Parathyroid adenoma (tissue), 2 donors: ENCODE data around the gene NHS.

Experiments used
- H2AFZ ChIP-seq: fragments of 300-600 bp; sonication (generic); one replicate; pipeline ENCODE4 v1.7.0; 2017; ENCODE audit warnings: antibody characterized with exemption, mild to moderate bottlenecking
- H3K27ac ChIP-seq: fragments of 300-600 bp; sonication (generic); one replicate; pipeline ENCODE4 v1.7.0; 2017
- H3K27me3 ChIP-seq: fragments of 300-600 bp; sonication (generic); one replicate; pipeline ENCODE4 v1.7.0; 2017; ENCODE audit warnings: low read length; ENCODE audit not compliant: control insufficient read depth, insufficient read depth
- H3K36me3 ChIP-seq: fragments of 300-600 bp; sonication (generic); one replicate; pipeline ENCODE4 v1.7.0; 2017; ENCODE audit warnings: low read length; ENCODE audit not compliant: control insufficient read depth, insufficient read depth
- H3K4me1 ChIP-seq: fragments of 300-600 bp; sonication (generic); one replicate; pipeline ENCODE4 v1.7.0; 2017; ENCODE audit warnings: control low read depth
- H3K4me2 ChIP-seq: fragments of 300-600 bp; sonication (generic); one replicate; pipeline ENCODE4 v1.7.0; 2017; ENCODE audit warnings: low read length
- H3K4me3 ChIP-seq: fragments of 300-600 bp; sonication (generic); one replicate; pipeline ENCODE4 v1.7.0; 2017; ENCODE audit warnings: low read depth, low read length
- H3K79me2 ChIP-seq: fragments of 300-600 bp; sonication (generic); one replicate; pipeline ENCODE4 v1.7.0; 2017; ENCODE audit warnings: control low read depth
- H3K9ac ChIP-seq: fragments of 300-600 bp; sonication (generic); one replicate; pipeline ENCODE4 v1.7.0; 2017; ENCODE audit warnings: mild to moderate bottlenecking
- H3K9me3 ChIP-seq: fragments of 300-600 bp; sonication (generic); one replicate; pipeline ENCODE4 v1.7.0; 2017; ENCODE audit warnings: low read length; ENCODE audit not compliant: control insufficient read depth
- TF ChIP-seq, protein P1 (sequence below): fragments of 300-600 bp; sonication (generic); IDR thresholded peaks from one replicate; pipeline ENCODE4 v1.7.0; 2017; ENCODE audit warnings: antibody characterized with exemption, mild to moderate bottlenecking
- donor health status: primary hyperparathyroidism.

Gene NHS

GRCh38 chrX:17623750-17624149 lies 248.8 kb downstream of the NHS start:
- Histone ChIP-seq H3K27ac (no peak overlapping the region), H3K4me1 (no peaks in the 10 kb centered on the region), H3K4me3 (no peak overlapping the region), H3K27me3 (no peaks in the 10 kb centered on the region), H3K4me2 (no peak overlapping the region), H3K79me2 (no peaks in the 10 kb centered on the region), H2AFZ (no peak overlapping the region), H3K9ac (no peak overlapping the region), H3K36me3 (no peaks in the 10 kb centered on the region), H3K9me3 (no peaks in the 10 kb centered on the region)
- TF ChIP-seq, protein P1, sequence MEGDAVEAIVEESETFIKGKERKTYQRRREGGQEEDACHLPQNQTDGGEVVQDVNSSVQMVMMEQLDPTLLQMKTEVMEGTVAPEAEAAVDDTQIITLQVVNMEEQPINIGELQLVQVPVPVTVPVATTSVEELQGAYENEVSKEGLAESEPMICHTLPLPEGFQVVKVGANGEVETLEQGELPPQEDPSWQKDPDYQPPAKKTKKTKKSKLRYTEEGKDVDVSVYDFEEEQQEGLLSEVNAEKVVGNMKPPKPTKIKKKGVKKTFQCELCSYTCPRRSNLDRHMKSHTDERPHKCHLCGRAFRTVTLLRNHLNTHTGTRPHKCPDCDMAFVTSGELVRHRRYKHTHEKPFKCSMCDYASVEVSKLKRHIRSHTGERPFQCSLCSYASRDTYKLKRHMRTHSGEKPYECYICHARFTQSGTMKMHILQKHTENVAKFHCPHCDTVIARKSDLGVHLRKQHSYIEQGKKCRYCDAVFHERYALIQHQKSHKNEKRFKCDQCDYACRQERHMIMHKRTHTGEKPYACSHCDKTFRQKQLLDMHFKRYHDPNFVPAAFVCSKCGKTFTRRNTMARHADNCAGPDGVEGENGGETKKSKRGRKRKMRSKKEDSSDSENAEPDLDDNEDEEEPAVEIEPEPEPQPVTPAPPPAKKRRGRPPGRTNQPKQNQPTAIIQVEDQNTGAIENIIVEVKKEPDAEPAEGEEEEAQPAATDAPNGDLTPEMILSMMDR, result no peak

GRCh38 chrX:17627026-17627425 lies 252.0 kb downstream of the NHS start:
- Histone ChIP-seq H3K4me2 (no peak overlapping the region), H2AFZ (no peak overlapping the region), H3K9ac (no peak overlapping the region), H3K36me3 (no peaks in the 10 kb centered on the region), H3K9me3 (no peaks in the 10 kb centered on the region), H3K4me3 (no peak overlapping the region), H3K79me2 (no peaks in the 10 kb centered on the region), H3K4me1 (no peaks in the 10 kb centered on the region), H3K27ac (no peak overlapping the region), H3K27me3 (no peaks in the 10 kb centered on the region)
- TF ChIP-seq, protein P1, result no peak

DNA sequence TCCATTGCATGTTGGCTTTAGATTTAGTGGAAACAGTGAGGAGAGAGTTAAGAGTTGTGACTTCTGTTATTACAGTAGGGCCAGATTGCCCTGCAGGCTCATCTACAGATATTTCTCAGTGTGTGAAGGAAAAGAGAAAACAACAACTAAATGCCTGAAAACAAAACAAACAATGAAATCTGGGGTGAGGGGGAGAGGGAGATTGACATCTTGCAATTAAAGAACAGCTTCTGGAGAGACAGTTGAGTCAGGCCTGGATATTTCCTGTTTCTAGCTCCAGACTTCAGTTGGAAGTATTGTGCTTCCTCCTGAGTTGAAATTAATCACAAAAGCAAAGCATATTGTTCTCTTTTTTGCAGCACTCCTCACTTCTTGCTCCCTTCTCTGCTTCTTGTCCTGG lies 254.0 kb downstream of the NHS start:
- TF ChIP-seq, protein P1, result no peak
- no peaks in the 10 kb centered on the region for H3K36me3 ChIP-seq

GRCh38 chrX:17629519-17629918 lies 254.5 kb downstream of the NHS start:
- Histone ChIP-seq H3K4me3 (no peak overlapping the region), H3K27me3 (no peaks in the 10 kb centered on the region), H3K79me2 (no peaks in the 10 kb centered on the region), H3K4me1 (peaks cover 2% of the 10 kb centered on the region), H3K4me2 (no peak overlapping the region), H3K27ac (no peak overlapping the region), H2AFZ (no peak overlapping the region), H3K9me3 (no peaks in the 10 kb centered on the region), H3K9ac (no peak overlapping the region), H3K36me3 (no peaks in the 10 kb centered on the region)
- TF ChIP-seq, protein P1, result no peak

More for the DNA sequence above, 254.0 kb downstream of the NHS start:
- Histone ChIP-seq H3K9ac (no peak overlapping the region), H3K79me2 (no peaks in the 10 kb centered on the region), H3K4me1 (peaks cover 2% of the 10 kb centered on the region), H3K9me3 (no peaks in the 10 kb centered on the region), H2AFZ (no peak overlapping the region), H3K4me3 (no peak overlapping the region), H3K4me2 (no peak overlapping the region), H3K27me3 (no peaks in the 10 kb centered on the region), H3K27ac (no peak overlapping the region)

DNA sequence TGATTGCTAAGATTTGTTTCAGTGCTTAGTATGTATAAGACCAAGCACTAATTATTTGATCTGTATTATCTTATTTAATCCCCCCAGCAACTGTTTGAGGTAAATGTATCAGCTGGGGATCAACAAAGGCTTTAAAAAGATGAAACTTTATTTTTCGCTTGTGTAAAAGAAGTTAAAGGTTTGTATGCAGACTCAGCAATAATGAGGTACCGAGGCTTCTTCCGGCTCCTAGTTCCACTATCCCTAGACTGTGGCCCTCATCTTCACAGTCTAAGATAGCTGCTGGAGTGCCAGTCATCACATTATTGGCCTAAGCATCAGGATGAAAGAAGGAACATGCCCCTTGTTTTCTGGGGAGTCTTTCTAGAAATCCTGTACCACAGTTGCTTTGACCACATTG lies 256.6 kb downstream of the NHS start:
- no peaks in the 10 kb centered on the region for H3K79me2 ChIP-seq
- no peaks in the 10 kb centered on the region for H3K27me3 ChIP-seq
- no peak overlapping the region for H3K4me3 ChIP-seq
- peaks cover 2% of the 10 kb centered on the region for H3K4me1 ChIP-seq
- H2AFZ ChIP-seq, result no peak overlapping the region
- no peak overlapping the region for H3K27ac ChIP-seq
- no peak overlapping the region for H3K9ac ChIP-seq
- H3K9me3 ChIP-seq, result no peaks in the 10 kb centered on the region
- no peak overlapping the region for H3K4me2 ChIP-seq
- TF ChIP-seq, protein P1, result no peak
- no peaks in the 10 kb centered on the region for H3K36me3 ChIP-seq
